SU-DHL-6 (cell line): Measurements from ENCODE around the gene SGK1.
"Not testable (repeated sequence)": the region's sequence is repeated elsewhere in the genome, so short reads cannot be mapped to it uniquely, and the experiment has no call there.

ENCODE experiments used
- CTCF ChIP-seq: fragments of 200-600 bp; sonication (generic); IDR thresholded peaks from one replicate; pipeline ENCODE4 v1.5.1; 2017; ENCODE audit warnings: antibody characterized with exemption, mild to moderate bottlenecking, low read length, moderate library complexity; ENCODE audit not compliant: insufficient read depth, poor library complexity, severe bottlenecking
- EZH2phosphoT487 ChIP-seq: fragments of 200-600 bp; sonication (generic), shearing (Covaris generic); conservative IDR thresholded peaks from 2 replicates; pipeline ENCODE4 v1.6.1; 2018; ENCODE audit warnings: mild to moderate bottlenecking, antibody characterized with exemption, low read length, moderate library complexity, mixed read lengths

GRCh38 chr6:134204759-134205158, 113.2 kb downstream of the SGK1 start:
- TF ChIP-seq CTCF, EZH2phosphoT487: not testable (repeated sequence)
